ENCODE results near the gene ATP6V1G3. TPM values are rescaled to one million over a fixed set of nuclear protein-coding genes. Genes with fewer than 3 reads are reported as not detected.

ATP6V1G3 gene
- total and polyA plus RNA-seq, 9 of the 15 experiments (the other 6 are each of a cell fraction or from before 2014, with no cell fraction given): 0.32 TPM; not detected in 8

DNA sequence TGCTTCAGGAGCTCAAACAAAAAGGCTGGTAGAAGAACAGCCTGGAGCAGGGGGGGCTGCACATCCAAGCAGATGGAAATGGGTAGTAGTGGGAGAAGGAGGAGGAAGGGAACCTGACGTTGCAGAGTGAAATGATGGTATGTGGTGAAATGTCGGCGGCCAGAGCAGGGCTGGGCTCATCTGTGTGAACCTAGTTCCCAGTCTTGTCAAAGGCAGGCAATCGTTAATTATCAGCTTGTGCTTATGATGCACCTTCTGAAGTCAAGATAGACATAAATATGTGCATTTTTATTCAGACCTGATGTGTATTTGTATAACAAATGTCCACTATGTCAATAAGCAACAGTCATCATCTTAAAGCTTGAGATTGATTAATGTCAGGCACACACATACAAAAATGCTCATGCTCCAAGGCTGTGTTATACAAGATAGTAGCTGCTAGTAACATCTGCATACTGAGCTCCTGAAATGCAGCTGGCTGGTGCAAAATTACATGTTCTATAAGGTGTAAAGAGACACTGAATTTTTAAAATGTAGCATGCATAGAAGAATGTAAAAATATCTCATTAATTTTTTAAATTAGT, 10.6 kb upstream of the ATP6V1G3 start:
- H3K79me2 ChIP-seq (ENCODE audit: control insufficient read depth, insufficient read depth, low read length): no peaks in the 10 kb centered on the region
- CTCF ChIA-PET (ENCODE audit: low intra/inter-chr PET ratio): no interaction called here
- POLR2A ChIA-PET: interaction anchor here (0.9 kb wide), 1 partner anchor 9 kb away, joined by 4 read pairs; no protein-coding TSS in a partner anchor

More for the DNA sequence above, 10.6 kb upstream of the ATP6V1G3 start:
- intact Hi-C loops (cut with micrococcal nuclease) (no loop called here), in situ Hi-C loops (cut with MboI) (no loop called here)
- H3K4me1 ChIP-seq (replicated peaks in 1 of 2; ENCODE audit: control insufficient read depth in 2 of 2, insufficient read depth in 2 of 2, low read length in 2 of 2): no peaks in the 10 kb centered on the region
- H3K27ac ChIP-seq (ENCODE audit: extremely low read depth, low read depth, low read length): no peak overlapping the region
- ATAC-seq (peak; percentile 47; the same call in 1 of the 3 replicates), FAIRE-seq (no peak), DNase-seq (ENCODE audit: extremely low read depth in 1 of 4, low spot score in 3 of 4) (no peak)
- BruUV-seq (replicated peaks): no TSS peak
- 0 out of 2 replicates have a peak overlapping the region, but pooled peaks have one; percentile 4 for H2AFZ ChIP-seq (ENCODE audit: low read depth, low read length)
- H3K9me1 ChIP-seq (ENCODE audit: control insufficient read depth, insufficient read depth, low read length): no peaks in the 10 kb centered on the region
- TF ChIP-seq, protein P1, sequence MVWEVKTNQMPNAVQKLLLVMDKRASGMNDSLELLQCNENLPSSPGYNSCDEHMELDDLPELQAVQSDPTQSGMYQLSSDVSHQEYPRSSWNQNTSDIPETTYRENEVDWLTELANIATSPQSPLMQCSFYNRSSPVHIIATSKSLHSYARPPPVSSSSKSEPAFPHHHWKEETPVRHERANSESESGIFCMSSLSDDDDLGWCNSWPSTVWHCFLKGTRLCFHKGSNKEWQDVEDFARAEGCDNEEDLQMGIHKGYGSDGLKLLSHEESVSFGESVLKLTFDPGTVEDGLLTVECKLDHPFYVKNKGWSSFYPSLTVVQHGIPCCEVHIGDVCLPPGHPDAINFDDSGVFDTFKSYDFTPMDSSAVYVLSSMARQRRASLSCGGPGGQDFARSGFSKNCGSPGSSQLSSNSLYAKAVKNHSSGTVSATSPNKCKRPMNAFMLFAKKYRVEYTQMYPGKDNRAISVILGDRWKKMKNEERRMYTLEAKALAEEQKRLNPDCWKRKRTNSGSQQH (CRISPR knock-in tag; IDR thresholded peaks at IDR 0.05): no peak
- TF ChIP-seq ELF1 (tag; IDR thresholded peaks at IDR 0.05) (no peak), PHF21A (IDR thresholded peaks at IDR 0.05; ENCODE audit: borderline replicate concordance, low read depth) (no peak), FOXA3 (CRISPR knock-in tag; conservative IDR thresholded peaks at IDR 0.05 in 1 of 2, IDR thresholded peaks at IDR 0.05 in 1 of 2) (no peak), EHMT2 (IDR thresholded peaks at IDR 0.05) (no peak)
- TF ChIP-seq, protein P2, sequence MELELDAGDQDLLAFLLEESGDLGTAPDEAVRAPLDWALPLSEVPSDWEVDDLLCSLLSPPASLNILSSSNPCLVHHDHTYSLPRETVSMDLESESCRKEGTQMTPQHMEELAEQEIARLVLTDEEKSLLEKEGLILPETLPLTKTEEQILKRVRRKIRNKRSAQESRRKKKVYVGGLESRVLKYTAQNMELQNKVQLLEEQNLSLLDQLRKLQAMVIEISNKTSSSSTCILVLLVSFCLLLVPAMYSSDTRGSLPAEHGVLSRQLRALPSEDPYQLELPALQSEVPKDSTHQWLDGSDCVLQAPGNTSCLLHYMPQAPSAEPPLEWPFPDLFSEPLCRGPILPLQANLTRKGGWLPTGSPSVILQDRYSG (tag; conservative IDR thresholded peaks at IDR 0.05; ENCODE audit: low read depth): no peak
- no peaks in the 10 kb centered on the region for H3K9me3 ChIP-seq (replicated peaks; ENCODE audit: control insufficient read depth, insufficient read depth, low read depth, low read length)
- no peaks in the 10 kb centered on the region for H4K20me1 ChIP-seq (replicated peaks; ENCODE audit: control insufficient read depth, insufficient read depth, low read length)
- H3K4me2 ChIP-seq (ENCODE audit: insufficient read depth, low read length): no peak overlapping the region
- no peaks in the 10 kb centered on the region for H3K27me3 ChIP-seq (ENCODE audit: control insufficient read depth in 2 of 2, insufficient read depth in 2 of 2, low read length in 2 of 2)
- H3K9ac ChIP-seq (ENCODE audit: insufficient read depth in 1 of 2, low read depth in 2 of 2, low read length in 2 of 2): no peak overlapping the region
- no peaks in the 10 kb centered on the region for H3K36me3 ChIP-seq (ENCODE audit: control insufficient read depth, insufficient read depth, low read length)
- H3K4me3 ChIP-seq: no peak overlapping the region
- 31% methylated on average over 4 of the region's 4 CpGs for WGBS (ENCODE audit: insufficient coverage, low coverage, missing lambda C conversion rate)

All from K562 (cell line).